ENCODE measurements around the gene HCK.

The HCK gene

DNA sequence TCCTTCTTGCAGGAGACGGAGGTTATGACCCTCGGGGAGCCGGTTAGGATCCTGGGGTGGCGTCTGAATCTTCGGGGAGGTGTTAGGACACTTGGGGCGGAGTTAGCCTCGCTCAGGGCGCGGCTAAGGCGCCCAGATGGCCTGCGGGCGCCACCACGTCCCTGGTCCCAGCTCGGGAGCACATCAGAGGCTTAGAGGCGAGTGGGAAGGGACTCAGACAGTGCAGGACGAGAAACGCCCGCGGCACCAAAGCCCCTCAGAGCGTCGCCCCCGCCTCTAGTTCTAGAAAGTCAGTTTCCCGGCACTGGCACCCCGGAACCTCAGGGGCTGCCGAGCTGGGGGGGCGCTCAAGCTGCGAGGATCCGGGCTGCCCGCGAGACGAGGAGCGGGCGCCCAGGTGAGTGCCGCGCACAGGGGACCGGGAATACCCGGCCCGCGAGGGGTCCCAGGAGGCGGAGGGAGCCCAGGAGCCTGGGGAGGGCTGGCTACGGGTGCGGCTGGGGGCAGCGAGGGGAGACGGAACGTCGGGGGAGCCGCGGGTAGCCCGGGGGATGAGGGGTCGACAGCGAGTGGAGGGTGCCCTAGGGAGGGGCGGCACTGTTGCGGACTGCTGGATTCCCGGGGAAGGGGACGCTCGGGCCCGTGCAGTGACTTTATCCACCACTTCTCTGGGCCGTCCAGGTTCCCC is at the start of gene HCK:
TSS of gene HCK (plus strand) at position 153 of the 688 bp plus-strand sequence.
- DNase-seq (ENCODE audit: low read depth in 2 of 3, low spot score in 1 of 3) = no peak

DNA sequence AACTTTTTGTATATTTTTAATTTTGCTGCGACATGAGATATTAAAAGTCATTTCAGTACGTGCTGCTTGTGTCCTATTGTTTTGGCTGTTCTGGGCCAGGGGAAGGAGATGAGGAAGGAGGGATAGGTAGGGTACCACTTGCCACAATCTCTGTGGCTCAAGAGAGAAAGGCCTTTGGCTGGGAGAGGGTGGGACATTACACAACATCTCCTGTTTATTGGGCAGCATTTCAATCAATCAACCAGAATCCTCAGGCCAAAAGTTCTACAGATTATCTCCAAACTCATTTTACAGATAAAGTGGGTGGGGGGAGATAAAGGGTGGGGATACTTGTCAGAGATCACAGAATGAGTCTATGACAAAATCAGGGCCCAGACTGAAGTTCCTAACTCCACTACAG is 48.7 kb upstream of the HCK start:
- DNase-seq (ENCODE audit: low read depth in 2 of 3, low spot score in 1 of 3) = no peak

- no peak for DNase-seq (ENCODE audit: low read depth in 2 of 3, low spot score in 1 of 3)
Measured at GRCh38 chr20:32004963-32005362, 47.1 kb upstream of the HCK start.

GRCh38 chr20:32006053-32006452 is 46.0 kb upstream of the HCK start:
- DNase-seq (ENCODE audit: low read depth in 2 of 3, low spot score in 1 of 3) = no peak

- no peak for DNase-seq (ENCODE audit: low read depth in 2 of 3, low spot score in 1 of 3)
Measured at GRCh38 chr20:32006841-32007786, 44.9 kb upstream of the HCK start.

- DNase-seq (ENCODE audit: low read depth in 2 of 3, low spot score in 1 of 3) = no peak
Measured at GRCh38 chr20:32007787-32008616, 44.0 kb upstream of the HCK start.

GRCh38 chr20:32009564-32009963 is 42.5 kb upstream of the HCK start:
- DNase-seq (ENCODE audit: low read depth in 2 of 3, low spot score in 1 of 3) = no peak

DNA sequence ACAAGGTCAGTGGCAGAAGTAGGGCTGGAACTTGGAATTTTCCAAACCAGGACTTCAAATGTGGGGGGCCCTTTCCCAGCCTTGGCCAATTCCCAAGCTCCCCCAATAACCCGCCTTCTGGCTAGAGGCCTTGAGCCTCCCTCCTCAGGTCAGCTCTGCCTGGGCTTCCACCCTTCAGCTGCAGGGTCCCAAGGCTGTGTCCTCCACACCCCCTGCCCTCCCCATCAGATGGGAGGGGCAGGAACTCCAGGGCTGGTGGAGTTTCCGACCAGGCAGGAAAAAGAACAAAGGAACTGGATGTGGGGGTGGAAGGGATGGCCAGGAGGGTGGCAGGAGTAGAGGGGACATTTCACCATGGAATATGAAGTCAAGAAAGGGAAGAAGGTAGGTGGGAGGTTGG is 41.9 kb upstream of the HCK start, which contains the start of gene CCM2L:
TSS of gene CCM2L (plus strand) at position 338 of the 400 bp plus-strand sequence. CDS start at position 355, 17 bp downstream.
- DNase-seq (ENCODE audit: low read depth in 2 of 3, low spot score in 1 of 3) = no peak

DNA sequence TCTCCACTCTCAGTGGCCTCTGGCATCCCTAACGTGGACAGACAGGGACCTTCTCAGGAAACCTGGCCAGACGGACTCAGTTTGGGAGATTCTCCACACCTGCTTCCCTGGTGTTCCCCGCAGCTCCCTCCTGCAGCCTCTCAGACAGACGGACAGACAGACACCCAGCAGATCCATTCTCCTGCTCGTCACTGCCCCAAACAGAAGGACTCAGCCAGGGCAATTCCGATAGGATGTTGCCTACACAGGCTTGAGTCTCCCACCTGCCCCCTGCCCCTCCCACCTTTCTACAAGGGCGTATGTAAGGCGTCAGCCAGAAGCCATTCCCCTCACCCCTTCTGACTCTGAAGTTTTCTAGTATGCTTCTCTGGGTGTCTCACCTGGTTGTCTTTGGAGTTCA is 41.4 kb upstream of the HCK start:
- no peak for DNase-seq (ENCODE audit: low read depth in 2 of 3, low spot score in 1 of 3)

- no peak for DNase-seq (ENCODE audit: low read depth in 2 of 3, low spot score in 1 of 3)
Measured at GRCh38 chr20:32012159-32012688, 39.8 kb upstream of the HCK start.

GRCh38 chr20:32013326-32013725 is 38.7 kb upstream of the HCK start:
- no peak for DNase-seq (ENCODE audit: low read depth in 2 of 3, low spot score in 1 of 3)

DNA sequence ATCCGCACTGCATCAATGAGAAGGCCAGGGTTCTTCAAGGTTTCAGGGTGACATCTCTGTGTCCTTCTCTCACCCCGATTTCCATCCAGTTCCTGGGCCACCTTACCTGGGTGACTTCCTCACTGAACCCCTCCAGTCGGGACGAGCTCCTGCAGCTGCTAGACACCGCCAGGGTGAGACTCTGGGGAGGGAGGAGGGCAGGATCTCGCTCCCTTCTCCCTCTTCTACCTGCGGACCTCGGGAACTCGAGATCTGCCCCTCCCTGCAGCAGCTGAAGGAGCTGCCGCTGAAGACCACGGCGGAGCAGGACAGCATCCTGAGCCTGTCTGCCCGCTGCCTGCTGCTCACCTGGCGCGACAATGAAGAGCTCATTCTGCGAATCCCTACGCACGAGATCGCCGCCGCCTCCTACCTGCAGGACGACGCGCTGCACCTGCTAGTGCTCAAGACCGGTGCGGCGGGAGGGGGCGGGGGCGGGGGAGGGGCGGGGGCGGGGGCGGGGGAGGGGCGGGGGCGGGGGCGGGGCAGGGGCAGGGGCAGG is 34.3 kb upstream of the HCK start:
- no peak for DNase-seq (ENCODE audit: low read depth in 2 of 3, low spot score in 1 of 3)

DNA sequence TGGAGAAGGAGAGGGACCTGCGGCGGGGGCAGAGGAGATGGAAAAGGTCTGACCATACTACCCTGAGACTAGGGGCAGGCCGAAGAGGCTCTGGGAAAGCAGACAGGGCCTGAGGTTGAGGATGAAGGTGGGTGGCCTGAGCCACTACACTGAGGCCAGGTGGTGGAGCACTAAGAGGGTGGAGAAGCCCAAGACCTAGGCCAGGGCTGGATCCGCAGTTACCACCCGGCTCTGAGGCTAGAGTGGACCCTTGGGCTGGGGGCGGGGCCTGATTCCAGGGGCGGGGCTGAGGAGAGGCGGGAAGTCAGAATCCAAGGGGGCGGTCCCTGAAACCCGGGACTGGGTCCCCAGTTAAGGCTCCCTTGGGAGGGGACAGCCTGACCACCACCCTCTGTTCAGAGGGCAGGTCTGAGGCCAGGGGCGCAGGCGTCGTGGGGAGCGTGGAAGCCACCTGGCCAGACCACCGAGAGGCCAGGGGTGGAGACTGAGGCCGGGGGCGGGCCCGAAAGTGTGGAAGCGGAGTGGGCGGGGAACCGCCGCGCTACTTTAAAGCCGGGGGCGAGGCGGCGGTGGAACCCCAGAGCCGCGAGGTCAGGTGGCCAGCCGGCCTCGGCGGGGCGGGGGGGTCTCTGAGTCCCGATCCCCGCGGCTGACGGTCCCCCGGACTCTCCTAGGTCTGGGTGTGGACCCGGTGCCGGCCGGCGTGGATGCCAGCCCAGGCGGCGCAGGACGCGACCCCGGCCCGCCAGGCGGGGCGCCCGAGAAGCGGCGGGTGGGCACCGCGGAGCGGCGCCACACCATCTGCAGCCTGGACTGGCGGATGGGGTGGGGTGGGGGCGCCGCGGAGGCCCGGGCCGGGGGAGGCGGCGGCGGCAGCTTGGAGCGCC is 33.5 kb upstream of the HCK start:
- peak; percentile 17 to 46 (median 42) for DNase-seq (ENCODE audit: low read depth in 2 of 3, low spot score in 1 of 3)

GRCh38 chr20:32019156-32019510 is 32.9 kb upstream of the HCK start:
- DNase-seq (ENCODE audit: low read depth in 2 of 3, low spot score in 1 of 3) = no peak

GRCh38 chr20:32019563-32020463 is 32.2 kb upstream of the HCK start:
- DNase-seq (ENCODE audit: low read depth in 2 of 3, low spot score in 1 of 3) = no peak

- DNase-seq (ENCODE audit: low read depth in 2 of 3, low spot score in 1 of 3) = no peak
Measured at GRCh38 chr20:32021091-32021490, 31.0 kb upstream of the HCK start.

GRCh38 chr20:32024683-32025295 is 27.3 kb upstream of the HCK start:
- no peak for DNase-seq (ENCODE audit: low read depth in 2 of 3, low spot score in 1 of 3)

GRCh38 chr20:32027643-32028042 is 24.4 kb upstream of the HCK start:
- DNase-seq (ENCODE audit: low read depth in 2 of 3, low spot score in 1 of 3) = no peak

Data from stimulated activated CD4-positive, alpha-beta T cell treated with anti-CD3 and anti-CD28 coated beads, Interleukin-12 subunit alpha, Interleukin-12 subunit beta, amount 100 ng/mL, for 48 hours (primary cell).